ENCODE measurements around the gene RTL1.

- no peak for TF ChIP-seq POLR2AphosphoS5 (IDR thresholded peaks at IDR 0.05; ENCODE audit: borderline replicate concordance, low read depth, low read length)
- TF ChIP-seq EZH2 (IDR thresholded peaks at IDR 0.05) = no peak
Observed at GRCh38 chr14:100893228-100893601, 10.3 kb downstream of the RTL1 start.
